ENCODE results near the gene DLG2.

DNA sequence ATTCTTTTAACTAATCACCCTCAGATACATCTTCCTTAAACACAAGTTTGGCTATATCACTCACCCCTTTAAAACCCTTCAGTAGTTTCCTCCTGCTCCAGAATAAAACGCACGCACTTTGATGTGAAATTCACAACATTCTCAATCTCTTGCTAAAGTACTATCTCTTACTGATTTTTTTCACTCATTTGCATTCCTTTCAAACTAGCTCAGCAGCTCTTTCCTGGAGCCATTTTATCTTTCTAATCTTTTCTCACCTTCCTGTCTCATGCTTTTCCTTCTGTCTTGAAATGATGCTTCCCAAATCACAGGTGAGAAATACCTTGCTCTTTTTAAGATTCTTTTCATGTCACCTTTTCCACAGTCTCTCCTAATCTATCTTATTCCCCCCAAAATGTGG, 1074.4 kb downstream of the DLG2 start:
- TF ChIP-seq, protein P1, sequence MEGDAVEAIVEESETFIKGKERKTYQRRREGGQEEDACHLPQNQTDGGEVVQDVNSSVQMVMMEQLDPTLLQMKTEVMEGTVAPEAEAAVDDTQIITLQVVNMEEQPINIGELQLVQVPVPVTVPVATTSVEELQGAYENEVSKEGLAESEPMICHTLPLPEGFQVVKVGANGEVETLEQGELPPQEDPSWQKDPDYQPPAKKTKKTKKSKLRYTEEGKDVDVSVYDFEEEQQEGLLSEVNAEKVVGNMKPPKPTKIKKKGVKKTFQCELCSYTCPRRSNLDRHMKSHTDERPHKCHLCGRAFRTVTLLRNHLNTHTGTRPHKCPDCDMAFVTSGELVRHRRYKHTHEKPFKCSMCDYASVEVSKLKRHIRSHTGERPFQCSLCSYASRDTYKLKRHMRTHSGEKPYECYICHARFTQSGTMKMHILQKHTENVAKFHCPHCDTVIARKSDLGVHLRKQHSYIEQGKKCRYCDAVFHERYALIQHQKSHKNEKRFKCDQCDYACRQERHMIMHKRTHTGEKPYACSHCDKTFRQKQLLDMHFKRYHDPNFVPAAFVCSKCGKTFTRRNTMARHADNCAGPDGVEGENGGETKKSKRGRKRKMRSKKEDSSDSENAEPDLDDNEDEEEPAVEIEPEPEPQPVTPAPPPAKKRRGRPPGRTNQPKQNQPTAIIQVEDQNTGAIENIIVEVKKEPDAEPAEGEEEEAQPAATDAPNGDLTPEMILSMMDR (IDR thresholded peaks at IDR 0.05; ENCODE audit: extremely low read depth in 1 of 2, insufficient read depth in 1 of 2, low read depth in 1 of 2, low read length in 2 of 2): no peak
- TF ChIP-seq, protein P2, sequence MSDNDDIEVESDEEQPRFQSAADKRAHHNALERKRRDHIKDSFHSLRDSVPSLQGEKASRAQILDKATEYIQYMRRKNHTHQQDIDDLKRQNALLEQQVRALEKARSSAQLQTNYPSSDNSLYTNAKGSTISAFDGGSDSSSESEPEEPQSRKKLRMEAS (IDR thresholded peaks at IDR 0.05; ENCODE audit: insufficient read depth, insufficient read length): no peak
- TF ChIP-seq EZH2 (IDR thresholded peaks at IDR 0.05; ENCODE audit: borderline replicate concordance, low read depth, low read length, severe bottlenecking): no peak
- TF ChIP-seq POLR2A (IDR thresholded peaks at IDR 0.05; ENCODE audit: low read depth, low read length): no peak
- no peak for TF ChIP-seq MYC (IDR thresholded peaks at IDR 0.05; ENCODE audit: low read depth, low read length)
